OCI-LY7 (cell line): ENCODE results near the gene ITGA5. TPM values are rescaled to one million over a fixed set of nuclear protein-coding genes. Genes with fewer than 3 reads are reported as not detected.

Source experiments
- BruUV-seq: library from RNA; stranded (reverse); fragments of 400-500 nt; replicated peaks from 2 replicates; lab custom pipeline; 2021; lab: Mats Ljungman, UMichigan
- CTCF ChIA-PET: fragments of 300-600 bp; sonication (Branson Sonifier 250); formaldehyde crosslinking; loops from one replicate; lab custom pipeline; 2022; ENCODE audit warnings: antibody characterized with exemption; ENCODE audit not compliant: unreplicated experiment; lab: Charles Lee
- POLR2A ChIA-PET: fragments of 300-600 bp; sonication (Branson Sonifier 250); formaldehyde crosslinking; loops from one replicate; lab custom pipeline; 2022; ENCODE audit warnings: antibody characterized with exemption; lab: Charles Lee
- DNase-seq: peaks from one replicate; pipeline ENCODE4 v3.0.0-alpha.2; 2015; ENCODE audit warnings: low spot score
- H2AFZ ChIP-seq: fragments of 200-600 bp; sonication (generic), shearing (Covaris generic); 2 replicates; pipeline ENCODE4 v1.6.1; 2014; ENCODE audit warnings: mild to moderate bottlenecking, antibody characterized with exemption, low read length, moderate library complexity
- H3K27ac ChIP-seq: fragments of 200-600 bp; sonication (generic); 2 replicates; pipeline ENCODE4 v1.5.1; 2014; ENCODE audit warnings: mixed run types, low read depth, mild to moderate bottlenecking, moderate library complexity, low read length, inconsistent platforms; ENCODE audit not compliant: poor library complexity, severe bottlenecking
- H3K36me3 ChIP-seq: fragments of 200-600 bp; sonication (generic); 2 replicates; pipeline ENCODE4 v1.6.1; 2014; ENCODE audit warnings: mild to moderate bottlenecking, antibody characterized with exemption, low read length, moderate library complexity, mixed read lengths; ENCODE audit not compliant: insufficient read depth
- H3K4me1 ChIP-seq: fragments of 200-600 bp; sonication (generic); 2 replicates; pipeline ENCODE4 v1.5.1; 2014; ENCODE audit warnings: mild to moderate bottlenecking, low read length; ENCODE audit not compliant: insufficient read depth, poor library complexity, severe bottlenecking
- H3K4me2 ChIP-seq: fragments of 200-600 bp; sonication (generic); 2 replicates; pipeline ENCODE4 v1.6.1; 2014; ENCODE audit warnings: mild to moderate bottlenecking, low read length
- H3K4me3 ChIP-seq: fragments of 200-600 bp; sonication (generic); 2 replicates; pipeline ENCODE4 v1.5.1; 2014; ENCODE audit warnings: mild to moderate bottlenecking, low read depth, low read length; ENCODE audit not compliant: poor library complexity, severe bottlenecking
- H3K79me2 ChIP-seq: fragments of 200-600 bp; sonication (generic); 2 replicates; pipeline ENCODE4 v1.6.1; 2016; ENCODE audit warnings: low read depth, mild to moderate bottlenecking, low read length, moderate library complexity, mixed read lengths; ENCODE audit not compliant: insufficient read depth
- H3K9me2 ChIP-seq: fragments of 200-600 bp; sonication (generic); 2 replicates; pipeline ENCODE4 v1.6.1; 2016; ENCODE audit warnings: mild to moderate bottlenecking, low read length, mixed read lengths; ENCODE audit not compliant: insufficient read depth
- H3K9me3 ChIP-seq: fragments of 200-600 bp; sonication (generic); 2 replicates; pipeline ENCODE4 v1.6.1; 2014; ENCODE audit warnings: mild to moderate bottlenecking, mixed run types, low read length, mixed read lengths
- H4K20me1 ChIP-seq: fragments of 200-600 bp; sonication (generic); 2 replicates; pipeline ENCODE4 v1.6.1; 2014; ENCODE audit warnings: mild to moderate bottlenecking, antibody characterized with exemption, low read length, moderate library complexity, mixed read lengths; ENCODE audit not compliant: insufficient read depth
- CTCF ChIP-seq: fragments of 200-600 bp; sonication (generic); conservative IDR thresholded peaks from 2 replicates; pipeline ENCODE4 v1.5.1; 2014; ENCODE audit warnings: mild to moderate bottlenecking, antibody characterized with exemption, low read length, moderate library complexity, mixed read lengths
- EZH2phosphoT487 ChIP-seq: fragments of 200-600 bp; sonication (generic); IDR thresholded peaks from 2 replicates; pipeline ENCODE4 v1.6.1; 2018; ENCODE audit warnings: low read depth, borderline replicate concordance, mild to moderate bottlenecking, mixed run types, antibody characterized with exemption, low read length, moderate library complexity, mixed read lengths
- intact Hi-C: fragments of 100-400 bp; cut with micrococcal nuclease; formaldehyde crosslinking; loops from one replicate; pipeline ENCODE4 v1.10.0; 2022; ENCODE audit not compliant: unreplicated experiment
- total RNA-seq, 2 experiments: library from RNA; depleted of rRNA in 1 of 2; stranded (reverse); fragments of >200 nt in 1 of 2; shearing (Covaris generic) in 1 of 2; gene quantifications; 2 replicates each; pipeline ENCODE4 v1.2.3, GENCODE V29; 2014 to 2022

ITGA5 gene
- total RNA-seq, 2 experiments from 2014 or later: 0.06 to 0.34 TPM

- Histone ChIP-seq H4K20me1 (no peaks in the 10 kb centered on the region), H3K9me2 (no peaks in the 10 kb centered on the region), H2AFZ (no peak overlapping the region), H3K4me1 (no peaks in the 10 kb centered on the region), H3K27ac (no peak overlapping the region), H3K9me3 (no peaks in the 10 kb centered on the region), H3K36me3 (peaks cover 4% of the 10 kb centered on the region; the same call in 1 of the 2 replicates), H3K4me3 (no peak overlapping the region), H3K79me2 (no peaks in the 10 kb centered on the region), H3K4me2 (no peak overlapping the region)
- ChIA-PET CTCF (no interaction called here), POLR2A (interaction anchor here (0.9 kb wide), 1 partner anchor 56 kb away, joined by 3 read pairs; no protein-coding TSS in a partner anchor)
- BruUV-seq: no TSS peak
- intact Hi-C loops: no loop called here
- no peak for TF ChIP-seq EZH2phosphoT487
- no peak for TF ChIP-seq CTCF
- no peak for DNase-seq
Measured at GRCh38 chr12:54448344-54448743, 29.3 kb upstream of the ITGA5 start.

- Histone ChIP-seq H4K20me1 (no peaks in the 10 kb centered on the region), H2AFZ (no peak overlapping the region), H3K4me1 (no peaks in the 10 kb centered on the region), H3K27ac (no peak overlapping the region), H3K9me2 (no peaks in the 10 kb centered on the region), H3K9me3 (no peaks in the 10 kb centered on the region), H3K79me2 (no peaks in the 10 kb centered on the region), H3K4me2 (no peak overlapping the region), H3K4me3 (no peak overlapping the region), H3K36me3 (peaks cover 4% of the 10 kb centered on the region; the same call in 1 of the 2 replicates)
- DNase-seq: no peak
- POLR2A ChIA-PET: interaction anchor here (0.7 to 0.9 kb wide), 2 partner anchors 50 to 56 kb away, joined by 3 to 4 read pairs; no protein-coding TSS in a partner anchor
- BruUV-seq: no TSS peak
- CTCF ChIA-PET: no interaction called here
- intact Hi-C loops: no loop called here
- TF ChIP-seq EZH2phosphoT487 (no peak), CTCF (no peak)
Measured at GRCh38 chr12:54447917-54448316, 28.9 kb upstream of the ITGA5 start.

GRCh38 chr12:54444206-54444605, 25.1 kb upstream of the ITGA5 start:
- Histone ChIP-seq H3K4me2 (no peak overlapping the region), H3K9me3 (no peaks in the 10 kb centered on the region), H3K27ac (no peak overlapping the region), H3K36me3 (no peaks in the 10 kb centered on the region), H4K20me1 (no peaks in the 10 kb centered on the region), H3K4me3 (no peak overlapping the region), H3K4me1 (no peaks in the 10 kb centered on the region), H2AFZ (no peak overlapping the region), H3K9me2 (no peaks in the 10 kb centered on the region), H3K79me2 (no peaks in the 10 kb centered on the region)
- CTCF ChIA-PET: interaction anchor here (1.1 kb wide), 1 partner anchor 44 kb away, joined by 7 read pairs; no protein-coding TSS in a partner anchor
- no TSS peak for BruUV-seq
- intact Hi-C loops: no loop called here
- DNase-seq: no peak
- POLR2A ChIA-PET: interaction anchor here (0.5 to 0.6 kb wide), 3 partner anchors 35 to 83 kb away, joined by 3 read pairs; no protein-coding TSS in a partner anchor
- TF ChIP-seq EZH2phosphoT487 (no peak), CTCF (no peak)
